HG03354 (cell line): Measurements from ENCODE around the gene BARX2.
A peak's percentile ranks its signal among the peaks of the same experiment; 100 is the strongest.
"Not testable (repeated sequence)": the region's sequence is repeated elsewhere in the genome, so short reads cannot be mapped to it uniquely, and the experiment has no call there.

ENCODE experiments used
- ATAC-seq: cut with Tn5 transposase; IDR thresholded peaks from one replicate; pipeline ENCODE4 v1.9.1; 2021; ENCODE audit warnings: mild to moderate bottlenecking; ENCODE audit not compliant: unreplicated experiment, poor library complexity, severe bottlenecking

Gene BARX2

GRCh38 chr11:129375751-129376657 is at the start of gene BARX2:
BARX2 (plus strand) TSS chr11:129375848; CDS start chr11:129376036, 188 bp downstream.
- no peak for ATAC-seq

- ATAC-seq = no peak
These were observed 48.7 kb upstream of the BARX2 start for GRCh38 chr11:129326921-129327320.

- ATAC-seq = not testable (repeated sequence)
These were observed 47.9 kb upstream of the BARX2 start for GRCh38 chr11:129327708-129328107.

- ATAC-seq = no peak
These were observed 46.9 kb upstream of the BARX2 start for GRCh38 chr11:129328756-129329155.

- no peak for ATAC-seq
These were observed 44.4 kb upstream of the BARX2 start for GRCh38 chr11:129331217-129331616.

- ATAC-seq = peak; percentile 94
These were observed 43.8 kb upstream of the BARX2 start for GRCh38 chr11:129331871-129332274.

GRCh38 chr11:129333873-129334272 is 41.8 kb upstream of the BARX2 start:
- ATAC-seq = no peak

- not testable (repeated sequence) for ATAC-seq
These were observed 31.2 kb upstream of the BARX2 start for GRCh38 chr11:129344301-129344940.

- no peak for ATAC-seq
These were observed 28.7 kb upstream of the BARX2 start for GRCh38 chr11:129346916-129347315.

GRCh38 chr11:129348813-129349212 is 26.8 kb upstream of the BARX2 start:
- no peak for ATAC-seq

- no peak for ATAC-seq
These were observed 23.0 kb upstream of the BARX2 start for GRCh38 chr11:129352676-129353075.

GRCh38 chr11:129354691-129355090 is 21.0 kb upstream of the BARX2 start:
- ATAC-seq = no peak

- no peak for ATAC-seq
These were observed 15.9 kb upstream of the BARX2 start for GRCh38 chr11:129359748-129360147.

GRCh38 chr11:129364143-129364654 is 11.4 kb upstream of the BARX2 start:
- peak; percentile 100 for ATAC-seq

GRCh38 chr11:129365816-129366215 is 9.8 kb upstream of the BARX2 start:
- no peak for ATAC-seq

GRCh38 chr11:129366737-129367597 is 8.7 kb upstream of the BARX2 start:
- ATAC-seq = no peak

- no peak for ATAC-seq
These were observed 6.6 kb upstream of the BARX2 start for GRCh38 chr11:129368889-129369672.

- no peak for ATAC-seq
These were observed 4.9 kb upstream of the BARX2 start for GRCh38 chr11:129370715-129371114.
